ENCODE results near the gene HLA-DPB1.

The HLA-DPB1 gene

DNA sequence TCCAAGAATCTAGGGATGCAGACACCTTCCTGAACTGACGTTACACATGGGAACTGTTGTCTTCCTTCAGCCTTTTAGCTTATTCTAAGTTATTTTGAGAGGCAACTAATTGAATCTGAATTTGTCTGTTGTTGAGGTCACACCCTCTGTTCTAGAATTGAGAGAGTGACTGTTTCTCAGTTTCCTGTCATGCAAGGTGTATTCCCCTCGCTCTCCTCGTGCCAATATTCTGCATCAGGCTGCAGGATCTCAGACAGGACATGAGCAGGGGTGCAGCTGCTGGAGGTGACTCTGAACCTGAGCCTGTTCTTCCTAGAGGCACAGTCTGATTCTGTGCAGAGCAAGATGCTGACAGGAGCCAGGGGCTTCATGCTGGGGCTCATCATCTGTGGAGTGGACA is 52.5 kb downstream of the HLA-DPB1 start:
- ChIA-PET CTCF (interaction anchor here (1.0 to 9.1 kb wide), 12 partner anchors 9 to 120 kb away, joined by 3 to 89 read pairs (median 7); no protein-coding TSS in a partner anchor), POLR2A (no interaction called here)
- TF ChIP-seq, protein P1, sequence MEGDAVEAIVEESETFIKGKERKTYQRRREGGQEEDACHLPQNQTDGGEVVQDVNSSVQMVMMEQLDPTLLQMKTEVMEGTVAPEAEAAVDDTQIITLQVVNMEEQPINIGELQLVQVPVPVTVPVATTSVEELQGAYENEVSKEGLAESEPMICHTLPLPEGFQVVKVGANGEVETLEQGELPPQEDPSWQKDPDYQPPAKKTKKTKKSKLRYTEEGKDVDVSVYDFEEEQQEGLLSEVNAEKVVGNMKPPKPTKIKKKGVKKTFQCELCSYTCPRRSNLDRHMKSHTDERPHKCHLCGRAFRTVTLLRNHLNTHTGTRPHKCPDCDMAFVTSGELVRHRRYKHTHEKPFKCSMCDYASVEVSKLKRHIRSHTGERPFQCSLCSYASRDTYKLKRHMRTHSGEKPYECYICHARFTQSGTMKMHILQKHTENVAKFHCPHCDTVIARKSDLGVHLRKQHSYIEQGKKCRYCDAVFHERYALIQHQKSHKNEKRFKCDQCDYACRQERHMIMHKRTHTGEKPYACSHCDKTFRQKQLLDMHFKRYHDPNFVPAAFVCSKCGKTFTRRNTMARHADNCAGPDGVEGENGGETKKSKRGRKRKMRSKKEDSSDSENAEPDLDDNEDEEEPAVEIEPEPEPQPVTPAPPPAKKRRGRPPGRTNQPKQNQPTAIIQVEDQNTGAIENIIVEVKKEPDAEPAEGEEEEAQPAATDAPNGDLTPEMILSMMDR (IDR thresholded peaks at IDR 0.05; ENCODE audit: control extremely low read depth, extremely low read depth, low read depth, missing control alignments): no peak
- peak; percentile 52 for DNase-seq (ENCODE audit: extremely low spot score)

DNA sequence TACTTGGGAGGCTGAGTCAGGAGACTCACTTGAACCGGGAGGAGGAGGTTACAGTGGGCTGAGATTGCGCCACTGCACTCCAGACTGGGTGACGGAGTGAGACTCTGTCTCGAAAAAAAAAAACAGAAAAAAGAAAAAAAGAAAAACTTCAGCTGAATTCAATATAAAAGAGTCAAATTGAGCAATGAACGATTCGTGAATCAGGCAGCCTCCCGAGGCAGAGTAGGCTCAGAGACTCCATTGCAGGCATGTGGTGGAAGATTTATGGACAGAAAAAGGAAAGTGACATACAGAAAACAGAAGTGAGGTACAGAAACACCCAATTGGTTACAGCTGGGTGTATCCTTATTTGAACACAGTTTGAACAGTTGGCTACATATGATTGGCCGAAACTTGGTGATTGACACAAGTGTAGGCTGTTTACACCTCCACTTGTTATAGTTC is 56.3 kb downstream of the HLA-DPB1 start:
- POLR2A ChIA-PET: no interaction called here
- CTCF ChIA-PET: interaction anchor here (1.5 to 1.6 kb wide), 2 partner anchors 17 to 29 kb away, joined by 3 read pairs; no protein-coding TSS in a partner anchor
- TF ChIP-seq, protein P1 (IDR thresholded peaks at IDR 0.05; ENCODE audit: control extremely low read depth, extremely low read depth, low read depth, missing control alignments): no peak
- no peak for DNase-seq (ENCODE audit: extremely low spot score)

DNA sequence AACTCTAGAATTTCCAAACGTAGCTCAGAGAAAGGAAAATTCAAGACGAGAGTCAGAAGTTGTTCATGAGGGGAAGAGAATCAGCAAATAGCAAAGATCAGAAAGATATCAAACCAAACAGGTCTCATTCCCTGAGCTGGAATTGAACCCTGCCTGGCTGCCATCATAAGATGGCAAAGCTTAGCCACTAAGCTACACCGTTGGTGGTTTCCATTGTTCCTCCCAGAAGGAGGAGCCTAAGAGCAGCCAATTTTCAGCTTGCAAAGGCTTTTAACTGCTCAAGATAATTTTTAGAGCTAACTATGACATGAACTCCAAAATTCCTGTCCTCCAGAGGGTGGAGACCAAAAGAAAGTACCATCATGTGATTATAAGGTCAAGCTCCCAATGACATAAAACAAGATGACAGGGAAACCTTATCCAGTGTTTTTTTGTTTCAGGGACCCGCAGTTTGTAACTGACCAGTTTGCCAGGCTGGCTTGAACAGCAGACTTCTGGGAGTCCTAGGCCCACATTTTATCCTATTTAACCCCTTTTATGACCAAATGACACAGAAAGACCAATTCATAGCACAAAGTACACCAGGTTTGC is 60.6 kb downstream of the HLA-DPB1 start:
- TF ChIP-seq, protein P1 (IDR thresholded peaks at IDR 0.05; ENCODE audit: control extremely low read depth, extremely low read depth, low read depth, missing control alignments): no peak
- DNase-seq (ENCODE audit: extremely low spot score): no peak
- ChIA-PET POLR2A (no interaction called here), CTCF (interaction anchor here (0.7 to 9.4 kb wide), 9 partner anchors 10 to 136 kb away, joined by 4 to 89 read pairs (median 5); no protein-coding TSS in a partner anchor)
